H1 (cell line): ENCODE results near the gene TMEM266. TPM values are rescaled to one million over a fixed set of nuclear protein-coding genes. Genes with fewer than 3 reads are reported as not detected.

Source experiments
- CHD1 ChIP-seq: IDR thresholded peaks from 2 replicates; pipeline ENCODE4 v1.6.1; 2012; ENCODE audit warnings: low read depth, low read length, improper control_type of control experiment
- GTF2F1 ChIP-seq: IDR thresholded peaks from 2 replicates; pipeline ENCODE4 v1.6.1; 2012; ENCODE audit warnings: low read depth, low read length, improper control_type of control experiment, borderline replicate concordance
- HDAC2 ChIP-seq, 2 experiments: fragments of 300-600 bp in 1 of 2; sonication (generic) in 1 of 2; IDR thresholded peaks; 2 replicates each; pipeline ENCODE4 v1.6.1; 2011 to 2012; ENCODE audit warnings: low read depth in 2 of 2, low read length in 2 of 2, mild to moderate bottlenecking in 2 of 2, moderate library complexity in 2 of 2, borderline replicate concordance in 1 of 2, inconsistent platforms in 1 of 2
- KDM4A ChIP-seq: IDR thresholded peaks from one replicate; pipeline ENCODE4 v1.7.1; 2012; ENCODE audit warnings: low read depth, mild to moderate bottlenecking, moderate library complexity, low read length, inconsistent platforms; ENCODE audit not compliant: severe bottlenecking
- NANOG ChIP-seq: IDR thresholded peaks from 2 replicates; pipeline ENCODE4 v1.6.1; 2011; ENCODE audit warnings: low read length, low read depth, mild to moderate bottlenecking, inconsistent platforms; ENCODE audit not compliant: insufficient read depth, poor library complexity, severe bottlenecking
- NRF1 ChIP-seq: IDR thresholded peaks from 2 replicates; pipeline ENCODE4 v1.6.1; 2011; ENCODE audit warnings: mild to moderate bottlenecking, low read depth, low read length, improper control_type of control experiment
- PHF8 ChIP-seq: fragments of 200-600 bp; sonication (generic); conservative IDR thresholded peaks from 2 replicates; pipeline ENCODE4 v1.7.1; 2012; ENCODE audit warnings: low read depth, mild to moderate bottlenecking, inconsistent platforms, low read length, moderate library complexity
- POLR2AphosphoS5 ChIP-seq: IDR thresholded peaks from 2 replicates; pipeline ENCODE4 v1.6.1; 2011; ENCODE audit warnings: low read depth, low read length
- RFX5 ChIP-seq: IDR thresholded peaks from 2 replicates; pipeline ENCODE4 v1.6.1; 2011; ENCODE audit warnings: low read depth, low read length, improper control_type of control experiment, borderline replicate concordance
- RNF2 ChIP-seq: fragments of 200-900, 300-1000 bp; sonication (generic); IDR thresholded peaks from 2 replicates; pipeline ENCODE4 v1.7.1; 2016; ENCODE audit warnings: borderline replicate concordance, low read depth, mild to moderate bottlenecking, antibody characterized with exemption, low read length; ENCODE audit not compliant: poor library complexity, severe bottlenecking; ENCODE audit errors: missing control alignments
- SAP30 ChIP-seq: fragments of 300-600 bp; sonication (generic); IDR thresholded peaks from 2 replicates; pipeline ENCODE4 v1.7.1; 2012; ENCODE audit warnings: low read length, moderate library complexity, mild to moderate bottlenecking, inconsistent platforms; ENCODE audit not compliant: insufficient read depth, insufficient replicate concordance
- SRF ChIP-seq: IDR thresholded peaks from 2 replicates; pipeline ENCODE4 v1.6.1; 2011; ENCODE audit warnings: mild to moderate bottlenecking, low read depth, low read length, moderate library complexity
- TAF1 ChIP-seq: IDR thresholded peaks from 2 replicates; pipeline ENCODE4 v1.6.1; 2011; ENCODE audit warnings: mild to moderate bottlenecking, low read depth, low read length
- TAF7 ChIP-seq: optimal IDR thresholded peaks from 2 replicates; pipeline ENCODE3; 2011; ENCODE audit warnings: low read depth, mild to moderate bottlenecking, inconsistent platforms, low read length, moderate library complexity, borderline replicate concordance
- TEAD4 ChIP-seq: IDR thresholded peaks from 2 replicates; pipeline ENCODE4 v1.6.1; 2012; ENCODE audit warnings: low read depth, low read length, inconsistent platforms, mixed read lengths
- ZNF274 ChIP-seq: IDR thresholded peaks from 2 replicates; pipeline ENCODE4 v1.7.0; 2012; ENCODE audit warnings: low read length, borderline replicate concordance; ENCODE audit errors: extremely low read depth
- polyA plus RNA-seq, 7 experiments: library from polyadenylated mRNA; depleted of rRNA in 3 of 7; stranded (reverse) in 5 of 7; unstranded in 2 of 7; fragments of >200 nt in 5 of 7; fragments of 200-250 nt in 2 of 7; gene quantifications; 1 replicate in 5 of 7; 2 replicates in 1 of 7; 4 replicates in 1 of 7; pipeline versions ENCODE4 v1.2.1 to v1.2.3, GENCODE V29; 2011 to 2013; ENCODE audit warnings: missing spikeins in 2 of 7, mixed read lengths in 2 of 7
- total RNA-seq: library from RNA; stranded (reverse); fragmentation: NEBNext Ultra II Directional; extraction: Animal tissue kit (Norgen Biotek cat#: 25700); gene quantifications from 2 replicates; pipeline ENCODE4 v1.2.1, GENCODE V29; 2021
- TF ChIP-seq, protein P1 (sequence below): IDR thresholded peaks from 2 replicates; pipeline ENCODE4 v1.6.1; 2011; ENCODE audit warnings: low read length, improper control_type of control experiment
- TF ChIP-seq, protein P2 (sequence below): IDR thresholded peaks from 2 replicates; pipeline ENCODE4 v1.6.1; 2012; ENCODE audit warnings: low read length, inconsistent platforms
- TF ChIP-seq, protein P3 (sequence below): IDR thresholded peaks from 2 replicates; pipeline ENCODE4 v1.6.1; 2011; ENCODE audit warnings: low read depth, mild to moderate bottlenecking, low read length; ENCODE audit not compliant: insufficient read depth

The TMEM266 gene
- total and polyA plus RNA-seq, 2 of the 8 experiments (the other 6 are each of a cell fraction or from before 2014, with no cell fraction given) = 2.6 TPM

DNA sequence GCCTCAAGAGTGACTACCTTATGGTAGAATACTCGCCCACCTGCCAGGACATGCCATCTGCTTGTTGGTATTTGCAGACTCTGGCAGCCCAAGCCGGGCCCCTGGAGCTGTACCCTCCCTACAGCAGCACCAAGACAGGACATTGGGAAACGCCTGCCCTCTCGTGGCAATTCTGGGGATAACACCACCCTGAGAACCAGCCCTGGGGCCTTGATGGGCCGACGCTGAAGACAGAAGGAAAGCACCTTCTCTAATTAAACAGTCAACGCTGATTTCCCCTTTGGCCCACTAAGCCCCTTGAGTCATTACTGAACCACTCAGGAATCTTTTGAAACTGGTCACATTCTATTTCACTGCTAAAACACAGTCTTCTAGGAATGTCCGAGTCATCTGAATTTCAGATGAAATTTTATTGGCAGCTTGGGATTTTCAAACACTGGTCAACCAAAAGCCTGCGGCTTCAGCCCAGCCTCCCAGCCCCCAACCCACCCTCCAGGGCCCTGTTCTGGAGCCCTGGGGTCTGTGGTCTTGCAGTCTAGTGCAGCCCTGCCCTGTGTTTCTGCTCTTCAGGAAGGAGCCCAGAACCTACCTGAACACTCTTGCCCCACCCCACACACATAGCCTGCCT, 91.3 kb downstream of the TMEM266 start (continued):
- TF ChIP-seq, protein P1, sequence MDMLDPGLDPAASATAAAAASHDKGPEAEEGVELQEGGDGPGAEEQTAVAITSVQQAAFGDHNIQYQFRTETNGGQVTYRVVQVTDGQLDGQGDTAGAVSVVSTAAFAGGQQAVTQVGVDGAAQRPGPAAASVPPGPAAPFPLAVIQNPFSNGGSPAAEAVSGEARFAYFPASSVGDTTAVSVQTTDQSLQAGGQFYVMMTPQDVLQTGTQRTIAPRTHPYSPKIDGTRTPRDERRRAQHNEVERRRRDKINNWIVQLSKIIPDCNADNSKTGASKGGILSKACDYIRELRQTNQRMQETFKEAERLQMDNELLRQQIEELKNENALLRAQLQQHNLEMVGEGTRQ = no peak
- TF ChIP-seq GTF2F1 (no peak), RFX5 (no peak), KDM4A (no peak), NANOG (peak; percentile 26), TAF7 (no peak), CHD1 (no peak), NRF1 (no peak), SRF (no peak), PHF8 (no peak), HDAC2 (IDR thresholded peaks at IDR 0.05; ENCODE audit: borderline replicate concordance in 1 of 2, low read depth in 2 of 2, low read length in 2 of 2) (no peak), RNF2 (no peak), TAF1 (no peak), POLR2AphosphoS5 (no peak), TEAD4 (peak; percentile 76; the same call in 1 of the 2 replicates), ZNF274 (no peak), SAP30 (no peak)
- TF ChIP-seq, protein P2, sequence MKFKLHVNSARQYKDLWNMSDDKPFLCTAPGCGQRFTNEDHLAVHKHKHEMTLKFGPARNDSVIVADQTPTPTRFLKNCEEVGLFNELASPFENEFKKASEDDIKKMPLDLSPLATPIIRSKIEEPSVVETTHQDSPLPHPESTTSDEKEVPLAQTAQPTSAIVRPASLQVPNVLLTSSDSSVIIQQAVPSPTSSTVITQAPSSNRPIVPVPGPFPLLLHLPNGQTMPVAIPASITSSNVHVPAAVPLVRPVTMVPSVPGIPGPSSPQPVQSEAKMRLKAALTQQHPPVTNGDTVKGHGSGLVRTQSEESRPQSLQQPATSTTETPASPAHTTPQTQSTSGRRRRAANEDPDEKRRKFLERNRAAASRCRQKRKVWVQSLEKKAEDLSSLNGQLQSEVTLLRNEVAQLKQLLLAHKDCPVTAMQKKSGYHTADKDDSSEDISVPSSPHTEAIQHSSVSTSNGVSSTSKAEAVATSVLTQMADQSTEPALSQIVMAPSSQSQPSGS = no peak
- TF ChIP-seq, protein P3, sequence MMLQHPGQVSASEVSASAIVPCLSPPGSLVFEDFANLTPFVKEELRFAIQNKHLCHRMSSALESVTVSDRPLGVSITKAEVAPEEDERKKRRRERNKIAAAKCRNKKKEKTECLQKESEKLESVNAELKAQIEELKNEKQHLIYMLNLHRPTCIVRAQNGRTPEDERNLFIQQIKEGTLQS = no peak
